Measurements from ENCODE around the gene GPC5. TPM values are rescaled to one million over a fixed set of nuclear protein-coding genes. Genes with fewer than 3 reads are reported as not detected.

GPC5 gene
- total and polyA plus RNA-seq, 2 donors (not counting 3 experiments of a cell fraction or from before 2014, with no cell fraction given) = 0.59 to 0.97 TPM

- H4K20me1 ChIP-seq (replicated peaks; ENCODE audit: control insufficient read depth, extremely low read depth, insufficient read depth, low read length) = no peaks in the 10 kb centered on the region
- TF ChIP-seq FOS (IDR thresholded peaks at IDR 0.05; ENCODE audit: borderline replicate concordance, insufficient read depth, low read length) (no peak), MYC (IDR thresholded peaks at IDR 0.05; ENCODE audit: low read depth, low read length) (no peak), GATA2 (IDR thresholded peaks at IDR 0.05; ENCODE audit: insufficient read depth, insufficient read length, low read depth, low read length) (no peak), POLR2AphosphoS5 (IDR thresholded peaks at IDR 0.05; ENCODE audit: insufficient read depth, low read depth, low read length) (no peak), POLR2A (IDR thresholded peaks at IDR 0.05; ENCODE audit: low read depth, low read length) (no peak), CTCF (IDR thresholded peaks at IDR 0.05; ENCODE audit: extremely low read depth in 1 of 2, insufficient read depth in 1 of 2, low read depth in 1 of 2, low read length in 2 of 2) (no peak), EZH2 (IDR thresholded peaks at IDR 0.05; ENCODE audit: borderline replicate concordance, low read depth, low read length, severe bottlenecking) (no peak), JUN (IDR thresholded peaks at IDR 0.05; ENCODE audit: borderline replicate concordance, insufficient read depth, insufficient read length, low read depth) (no peak)
- TF ChIP-seq, protein P1, sequence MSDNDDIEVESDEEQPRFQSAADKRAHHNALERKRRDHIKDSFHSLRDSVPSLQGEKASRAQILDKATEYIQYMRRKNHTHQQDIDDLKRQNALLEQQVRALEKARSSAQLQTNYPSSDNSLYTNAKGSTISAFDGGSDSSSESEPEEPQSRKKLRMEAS (IDR thresholded peaks at IDR 0.05; ENCODE audit: insufficient read depth, insufficient read length) = no peak
- FAIRE-seq (no peak), DNase-seq (ENCODE audit: low read depth, low spot score) (no peak)
- no peak overlapping the region for H3K9ac ChIP-seq (replicated peaks; ENCODE audit: extremely low read depth, insufficient read depth, low read length)
- H3K9me3 ChIP-seq (replicated peaks; ENCODE audit: control insufficient read depth, insufficient read depth, low read length) = no peaks in the 10 kb centered on the region
- H3K27ac ChIP-seq (ENCODE audit: insufficient read depth, low read depth, low read length) = no peak overlapping the region
- dilution Hi-C loops (cut with MboI; ENCODE audit: extremely low pct_ligation_motif_present, low sequenced_read_pairs) = no loop called here
- POLR2A ChIA-PET = no interaction called here
- CTCF ChIA-PET = no interaction called here
- H3K4me1 ChIP-seq (ENCODE audit: control insufficient read depth, extremely low read depth, insufficient read depth, low read length) = no peaks in the 10 kb centered on the region
- no peaks in the 10 kb centered on the region for H3K79me2 ChIP-seq (ENCODE audit: control insufficient read depth, insufficient read depth, low read length)
- H2AFZ ChIP-seq (ENCODE audit: low read depth, low read length) = no peak overlapping the region
- intact Hi-C loops (cut with micrococcal nuclease) = no loop called here
- no peaks in the 10 kb centered on the region for H3K36me3 ChIP-seq (ENCODE audit: control insufficient read depth in 2 of 2, extremely low read depth in 1 of 2, insufficient read depth in 2 of 2, low read length in 2 of 2)
- no peak overlapping the region for H3K4me2 ChIP-seq (ENCODE audit: insufficient read depth, low read length)
- no TSS peak for BruUV-seq (replicated peaks)
- no peaks in the 10 kb centered on the region for H3K27me3 ChIP-seq (ENCODE audit: control insufficient read depth in 2 of 2, insufficient read depth in 2 of 2, low read length in 2 of 2)
- H3K9me1 ChIP-seq (replicated peaks; ENCODE audit: control insufficient read depth, extremely low read depth, insufficient read depth, low read length) = no peaks in the 10 kb centered on the region
- H3K4me3 ChIP-seq (replicated peaks in 1 of 3; ENCODE audit: insufficient read depth in 1 of 3, low read depth in 1 of 3, low read length in 3 of 3) = no peak overlapping the region
Observed at GRCh38 chr13:91516799-91517198, 118.4 kb downstream of the GPC5 start.

Measured in endothelial cell of umbilical vein (primary cell).